GM23248 (cell line): ENCODE measurements around the gene DNAJC7.

Experiments
- EZH2 ChIP-seq: fragments of 200-600 bp; sonication (generic); IDR thresholded peaks from 2 replicates; pipeline ENCODE4 v1.6.1; 2018; ENCODE audit warnings: antibody characterized with exemption, mild to moderate bottlenecking; ENCODE audit not compliant: insufficient read depth, poor library complexity, severe bottlenecking
- EZH2phosphoT487 ChIP-seq: fragments of 200-600 bp; sonication (generic); IDR thresholded peaks from 2 replicates; pipeline ENCODE4 v1.6.1; 2018; ENCODE audit warnings: antibody characterized with exemption, moderate library complexity, mild to moderate bottlenecking, low read depth; ENCODE audit not compliant: insufficient read depth

DNA sequence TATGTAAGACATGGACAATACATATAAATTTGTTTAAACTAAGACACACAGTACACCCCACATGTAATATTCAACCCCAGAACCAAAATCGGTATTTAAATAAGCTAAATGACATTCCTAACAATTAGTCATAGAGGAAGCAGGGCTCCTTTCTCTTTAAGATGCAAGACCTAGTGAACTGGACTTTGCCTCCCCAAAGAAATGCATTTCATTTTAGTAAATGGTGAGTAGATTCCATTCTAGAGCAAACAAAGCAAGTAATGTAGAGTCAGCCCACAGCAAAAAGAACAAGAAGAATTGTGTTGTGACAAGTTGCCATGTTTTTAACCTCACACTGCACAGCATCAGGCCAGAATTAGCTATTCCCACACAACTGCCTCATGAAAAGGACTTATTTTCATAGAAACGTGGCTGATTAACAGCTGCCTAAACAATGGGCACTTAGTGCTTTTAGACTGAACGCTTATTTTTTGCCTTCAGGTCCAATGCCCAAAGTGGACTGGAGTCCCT is 14.4 kb downstream of the DNAJC7 start:
- TF ChIP-seq EZH2, result no peak
- TF ChIP-seq EZH2phosphoT487, result no peak
